ENCODE measurements around the gene MSMB. TPM values are rescaled to one million over a fixed set of nuclear protein-coding genes. Genes with fewer than 3 reads are reported as not detected.

The MSMB gene
- total RNA-seq, 1 experiment from 2014 or later = 2.4 TPM

GRCh38 chr10:46019569-46020343, 26.3 kb downstream of the MSMB start:
- Mint-ChIP-seq H3K27ac (ENCODE audit: unreplicated experiment) (peak overlapping the region; percentile 75), H3K9me3 (ENCODE audit: low read depth, unreplicated experiment) (no peaks in the 10 kb centered on the region), H3K4me3 (ENCODE audit: low read depth, unreplicated experiment) (peak overlapping the region; percentile 39), H3K36me3 (ENCODE audit: insufficient read depth, unreplicated experiment) (peaks cover 22% of the 10 kb centered on the region), H3K27me3 (ENCODE audit: unreplicated experiment) (no peaks in the 10 kb centered on the region), H3K4me1 (ENCODE audit: low read depth, unreplicated experiment) (peaks cover 67% of the 10 kb centered on the region)
- CTCF ChIA-PET = interaction anchor here (1.0 kb wide), 1 partner anchor 9 kb away, joined by 3 read pairs; no protein-coding TSS in a partner anchor
- BruUV-seq (replicated peaks) = no TSS peak
- intact Hi-C loops (cut with micrococcal nuclease; ENCODE audit: unreplicated experiment) = no loop called here
- TF ChIP-seq CTCF (IDR thresholded peaks at IDR 0.05; ENCODE audit: unreplicated experiment) = no peak
- DNase-seq = no peak

- peaks cover 64% of the 10 kb centered on the region for H3K4me1 Mint-ChIP-seq (ENCODE audit: low read depth, unreplicated experiment)
- BruUV-seq (replicated peaks) = no TSS peak
- peak overlapping the region; percentile 39 for H3K4me3 Mint-ChIP-seq (ENCODE audit: low read depth, unreplicated experiment)
- no peaks in the 10 kb centered on the region for H3K27me3 Mint-ChIP-seq (ENCODE audit: unreplicated experiment)
- no peaks in the 10 kb centered on the region for H3K9me3 Mint-ChIP-seq (ENCODE audit: low read depth, unreplicated experiment)
- no peak for TF ChIP-seq CTCF (IDR thresholded peaks at IDR 0.05; ENCODE audit: unreplicated experiment)
- intact Hi-C loops (cut with micrococcal nuclease; ENCODE audit: unreplicated experiment) = no loop called here
- H3K27ac Mint-ChIP-seq (ENCODE audit: unreplicated experiment) = no peak overlapping the region
- CTCF ChIA-PET = interaction anchor here (1.0 kb wide), 1 partner anchor 9 kb away, joined by 3 read pairs; no protein-coding TSS in a partner anchor
- H3K36me3 Mint-ChIP-seq (ENCODE audit: insufficient read depth, unreplicated experiment) = peaks cover 28% of the 10 kb centered on the region
- DNase-seq = no peak
Measured at GRCh38 chr10:46019177-46019528, 26.9 kb downstream of the MSMB start.

GRCh38 chr10:46018453-46019176, 27.5 kb downstream of the MSMB start:
- Mint-ChIP-seq H3K27ac (ENCODE audit: unreplicated experiment) (no peak overlapping the region), H3K36me3 (ENCODE audit: insufficient read depth, unreplicated experiment) (peaks cover 30% of the 10 kb centered on the region), H3K27me3 (ENCODE audit: unreplicated experiment) (no peaks in the 10 kb centered on the region), H3K9me3 (ENCODE audit: low read depth, unreplicated experiment) (no peaks in the 10 kb centered on the region), H3K4me1 (ENCODE audit: low read depth, unreplicated experiment) (peaks cover 58% of the 10 kb centered on the region), H3K4me3 (ENCODE audit: low read depth, unreplicated experiment) (no peak overlapping the region)
- BruUV-seq (replicated peaks) = no TSS peak
- CTCF ChIA-PET = no interaction called here
- intact Hi-C loops (cut with micrococcal nuclease; ENCODE audit: unreplicated experiment) = no loop called here
- TF ChIP-seq CTCF (IDR thresholded peaks at IDR 0.05; ENCODE audit: unreplicated experiment) = no peak
- no peak for DNase-seq

GRCh38 chr10:46017733-46018132, 28.3 kb downstream of the MSMB start:
- no peak overlapping the region for H3K4me3 Mint-ChIP-seq (ENCODE audit: low read depth, unreplicated experiment)
- intact Hi-C loops (cut with micrococcal nuclease; ENCODE audit: unreplicated experiment) = no loop called here
- DNase-seq = no peak
- CTCF ChIA-PET = no interaction called here
- no peak for TF ChIP-seq CTCF (IDR thresholded peaks at IDR 0.05; ENCODE audit: unreplicated experiment)
- no peaks in the 10 kb centered on the region for H3K9me3 Mint-ChIP-seq (ENCODE audit: low read depth, unreplicated experiment)
- H3K27ac Mint-ChIP-seq (ENCODE audit: unreplicated experiment) = no peak overlapping the region
- BruUV-seq (replicated peaks) = no TSS peak
- peaks cover 55% of the 10 kb centered on the region for H3K4me1 Mint-ChIP-seq (ENCODE audit: low read depth, unreplicated experiment)
- H3K27me3 Mint-ChIP-seq (ENCODE audit: unreplicated experiment) = no peaks in the 10 kb centered on the region
- H3K36me3 Mint-ChIP-seq (ENCODE audit: insufficient read depth, unreplicated experiment) = peaks cover 22% of the 10 kb centered on the region

Data from Calu3 (cell line).